ENCODE results near the gene TAF11L9.
"Not testable (repeated sequence)": the region's sequence is repeated elsewhere in the genome, so short reads cannot be mapped to it uniquely, and the experiment has no call there.

The TAF11L9 gene

GRCh38 chr5:17594255-17594654 is at the start of gene TAF11L9:
TAF11L9 (minus strand) TSS chr5:17594394.
- H3K27me3 Mint-ChIP-seq, H3K9me3 Mint-ChIP-seq, H3K36me3 Mint-ChIP-seq, H3K27ac Mint-ChIP-seq, H3K4me1 Mint-ChIP-seq, H3K4me3 Mint-ChIP-seq: not testable (repeated sequence)

- H3K4me3 Mint-ChIP-seq: no peak within 1 kb of the TSS
- no peaks in the 10 kb centered on the region for H3K27me3 Mint-ChIP-seq
- H3K4me1 Mint-ChIP-seq: no peaks in the 10 kb centered on the region
- H3K36me3 Mint-ChIP-seq: no peaks in the 10 kb centered on the region
- peaks cover under 1% of the 10 kb centered on the region for H3K9me3 Mint-ChIP-seq
- H3K27ac Mint-ChIP-seq: no peak within 1 kb of the TSS
Observed at GRCh38 chr5:17634160-17634559, 40.0 kb upstream of the TAF11L9 start, which contains the start of gene TAF11L14. TAF11L14 (plus strand) TSS chr5:17634460.

DNA sequence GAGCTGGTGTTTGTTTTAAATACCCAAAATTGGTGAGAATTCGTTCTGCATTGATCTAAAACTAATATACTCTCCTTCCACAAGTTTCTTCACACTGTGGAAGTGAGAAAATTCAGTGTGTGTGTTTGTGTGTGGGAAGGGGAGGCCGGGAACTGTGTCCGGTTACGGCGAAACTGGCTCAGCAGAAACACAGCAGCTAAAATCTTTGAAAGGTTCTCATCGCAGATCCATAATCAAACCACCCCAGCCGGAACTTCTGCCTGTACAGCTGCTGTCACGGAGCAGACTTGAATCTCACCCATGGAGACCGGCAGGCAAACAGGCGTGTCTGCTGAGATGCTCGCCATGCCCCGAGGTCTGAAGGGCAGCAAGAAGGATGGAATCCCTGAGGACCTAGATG is 37.6 kb upstream of the TAF11L9 start, which contains the start of gene TAF11L13:
TAF11L13 (plus strand) TSS at position 301 of the 400 bp plus-strand sequence.
- H3K4me1 Mint-ChIP-seq, H3K27me3 Mint-ChIP-seq, H3K9me3 Mint-ChIP-seq, H3K27ac Mint-ChIP-seq, H3K36me3 Mint-ChIP-seq, H3K4me3 Mint-ChIP-seq: not testable (repeated sequence)

DNA sequence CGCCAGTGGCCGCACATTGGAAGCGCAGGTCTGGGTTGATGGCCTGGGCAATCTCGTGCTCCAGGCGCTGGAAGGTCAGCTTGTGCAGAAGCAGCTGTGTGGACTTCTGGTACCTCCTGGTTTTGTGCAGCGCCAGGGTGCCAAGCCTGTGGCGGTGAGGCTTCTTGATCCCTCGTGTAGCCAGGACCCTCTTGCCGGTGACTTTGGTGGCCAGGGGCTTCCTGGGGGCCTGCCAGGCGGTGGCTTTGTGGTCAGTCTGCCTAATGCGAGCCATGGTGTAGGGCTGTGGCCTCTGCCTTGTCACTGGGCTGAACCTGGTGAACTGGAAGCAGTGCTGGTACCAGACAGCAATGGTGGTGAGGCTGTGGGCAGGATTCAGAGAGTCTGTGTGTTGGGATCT is 31.5 kb upstream of the TAF11L9 start:
- H3K9me3 Mint-ChIP-seq: peaks cover 5% of the 10 kb centered on the region
- H3K4me3 Mint-ChIP-seq: no peak overlapping the region
- H3K27me3 Mint-ChIP-seq: no peaks in the 10 kb centered on the region
- no peak overlapping the region for H3K27ac Mint-ChIP-seq
- H3K4me1 Mint-ChIP-seq: no peaks in the 10 kb centered on the region
- no peaks in the 10 kb centered on the region for H3K36me3 Mint-ChIP-seq

- Mint-ChIP-seq H3K9me3 (no peaks in the 10 kb centered on the region), H3K27me3 (no peaks in the 10 kb centered on the region), H3K4me3 (no peak overlapping the region), H3K4me1 (no peaks in the 10 kb centered on the region), H3K36me3 (no peaks in the 10 kb centered on the region), H3K27ac (no peak overlapping the region)
Observed at GRCh38 chr5:17620627-17621026, 26.4 kb upstream of the TAF11L9 start.

GRCh38 chr5:17619354-17619753 is 25.2 kb upstream of the TAF11L9 start:
- H3K4me1 Mint-ChIP-seq: no peaks in the 10 kb centered on the region
- no peaks in the 10 kb centered on the region for H3K36me3 Mint-ChIP-seq
- no peaks in the 10 kb centered on the region for H3K9me3 Mint-ChIP-seq
- no peaks in the 10 kb centered on the region for H3K27me3 Mint-ChIP-seq
- no peak overlapping the region for H3K4me3 Mint-ChIP-seq
- no peak overlapping the region for H3K27ac Mint-ChIP-seq

- no peaks in the 10 kb centered on the region for H3K36me3 Mint-ChIP-seq
- no peak overlapping the region for H3K27ac Mint-ChIP-seq
- H3K9me3 Mint-ChIP-seq: no peaks in the 10 kb centered on the region
- no peaks in the 10 kb centered on the region for H3K27me3 Mint-ChIP-seq
- H3K4me1 Mint-ChIP-seq: no peaks in the 10 kb centered on the region
- no peak overlapping the region for H3K4me3 Mint-ChIP-seq
Observed at GRCh38 chr5:17614872-17615605, 20.8 kb upstream of the TAF11L9 start.

GRCh38 chr5:17610092-17610491 is 15.9 kb upstream of the TAF11L9 start, which contains the start of gene TAF11L12:
TAF11L12 (plus strand) TSS chr5:17610392.
- not testable (repeated sequence) for H3K4me3 Mint-ChIP-seq, H3K9me3 Mint-ChIP-seq, H3K36me3 Mint-ChIP-seq, H3K27me3 Mint-ChIP-seq, H3K4me1 Mint-ChIP-seq, H3K27ac Mint-ChIP-seq

- H3K9me3 Mint-ChIP-seq, H3K36me3 Mint-ChIP-seq, H3K27me3 Mint-ChIP-seq, H3K4me3 Mint-ChIP-seq, H3K4me1 Mint-ChIP-seq, H3K27ac Mint-ChIP-seq: not testable (repeated sequence)
Observed at GRCh38 chr5:17607461-17607860, 13.3 kb upstream of the TAF11L9 start.

- H3K9me3 Mint-ChIP-seq: peaks cover 9% of the 10 kb centered on the region
- no peaks in the 10 kb centered on the region for H3K4me1 Mint-ChIP-seq
- H3K27me3 Mint-ChIP-seq: no peaks in the 10 kb centered on the region
- H3K27ac Mint-ChIP-seq: no peak overlapping the region
- H3K36me3 Mint-ChIP-seq: no peaks in the 10 kb centered on the region
- no peak overlapping the region for H3K4me3 Mint-ChIP-seq
Observed at GRCh38 chr5:17604951-17605350, 10.8 kb upstream of the TAF11L9 start.

DNA sequence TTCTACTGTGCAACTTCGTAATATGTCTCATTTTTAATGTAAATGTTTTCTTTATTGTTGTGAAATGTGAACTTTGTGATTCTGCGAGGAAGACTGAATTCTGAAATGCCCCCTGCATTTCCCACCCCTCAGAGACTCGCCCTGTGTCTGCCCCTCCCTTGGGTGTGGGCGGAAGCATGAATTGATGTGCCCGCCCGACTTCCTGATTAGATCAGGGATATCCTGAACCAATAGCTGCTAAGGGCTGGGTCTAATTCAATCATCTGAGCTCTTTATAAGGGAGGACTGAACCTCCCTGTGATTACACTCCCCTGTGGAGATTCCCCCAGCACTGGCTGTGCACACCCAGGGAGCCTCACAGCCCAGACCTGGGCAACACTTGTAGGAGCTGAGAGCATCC is 9.7 kb upstream of the TAF11L9 start, which contains the start of gene TAF11L11:
TAF11L11 (plus strand) TSS at position 304 of the 400 bp plus-strand sequence.
- not testable (repeated sequence) for H3K27ac Mint-ChIP-seq, H3K4me3 Mint-ChIP-seq, H3K4me1 Mint-ChIP-seq, H3K27me3 Mint-ChIP-seq, H3K36me3 Mint-ChIP-seq, H3K9me3 Mint-ChIP-seq

DNA sequence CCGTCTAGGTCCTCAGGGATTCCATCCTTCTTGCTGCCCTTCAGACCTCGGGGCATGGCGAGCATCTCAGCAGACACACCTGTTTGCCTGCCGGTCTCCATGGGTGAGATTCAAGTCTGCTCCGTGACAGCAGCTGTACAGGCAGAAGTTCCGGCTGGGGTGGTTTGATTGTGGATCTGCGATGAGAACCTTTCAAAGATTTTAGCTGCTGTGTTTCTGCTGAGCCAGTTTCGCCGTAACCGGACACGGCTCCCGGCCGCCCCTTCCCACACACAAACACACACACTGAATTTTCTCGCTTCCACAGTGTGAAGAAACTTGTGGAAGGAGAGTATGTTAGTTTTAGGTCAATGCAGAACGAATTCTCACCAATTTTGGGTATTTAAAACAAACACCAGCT is 3.5 kb upstream of the TAF11L9 start, which contains the start of gene TAF11L10:
TAF11L10 (minus strand) TSS at position 101 of the 400 bp plus-strand sequence.
- not testable (repeated sequence) for H3K9me3 Mint-ChIP-seq, H3K4me3 Mint-ChIP-seq, H3K36me3 Mint-ChIP-seq, H3K27ac Mint-ChIP-seq, H3K4me1 Mint-ChIP-seq, H3K27me3 Mint-ChIP-seq

DNA sequence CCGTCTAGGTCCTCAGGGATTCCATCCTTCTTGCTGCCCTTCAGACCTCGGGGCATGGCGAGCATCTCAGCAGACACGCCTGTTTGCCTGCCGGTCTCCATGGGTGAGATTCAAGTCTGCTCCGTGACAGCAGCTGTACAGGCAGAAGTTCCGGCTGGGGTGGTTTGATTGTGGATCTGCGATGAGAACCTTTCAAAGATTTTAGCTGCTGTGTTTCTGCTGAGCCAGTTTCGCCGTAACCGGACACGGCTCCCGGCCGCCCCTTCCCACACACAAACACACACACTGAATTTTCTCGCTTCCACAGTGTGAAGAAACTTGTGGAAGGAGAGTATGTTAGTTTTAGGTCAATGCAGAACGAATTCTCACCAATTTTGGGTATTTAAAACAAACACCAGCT is 3.3 kb downstream of the TAF11L9 start, which contains the start of gene TAF11L8:
TAF11L8 (minus strand) TSS at position 101 of the 400 bp plus-strand sequence.
- H3K27me3 Mint-ChIP-seq, H3K27ac Mint-ChIP-seq, H3K36me3 Mint-ChIP-seq, H3K4me1 Mint-ChIP-seq, H3K9me3 Mint-ChIP-seq, H3K4me3 Mint-ChIP-seq: not testable (repeated sequence)

- H3K36me3 Mint-ChIP-seq, H3K27ac Mint-ChIP-seq, H3K4me1 Mint-ChIP-seq, H3K9me3 Mint-ChIP-seq, H3K27me3 Mint-ChIP-seq, H3K4me3 Mint-ChIP-seq: not testable (repeated sequence)
Observed at GRCh38 chr5:17585658-17586057, 8.5 kb downstream of the TAF11L9 start, which contains the start of gene TAF11L7. TAF11L7 (minus strand) TSS chr5:17585758.
